GM12878 (cell line): Measurements from ENCODE around the gene PGLYRP4. TPM values are rescaled to one million over a fixed set of nuclear protein-coding genes. Genes with fewer than 3 reads are reported as not detected.

Experiments used
- ATAC-seq: fragments of 200-7000 bp; cut with Tn5 transposase; 3 replicates; pipeline ENCODE4 v1.9.1; 2020; ENCODE audit warnings: mild to moderate bottlenecking, moderate library complexity
- BruUV-seq: library from RNA; stranded (reverse); fragments of 400-500 nt; replicated peaks from 2 replicates; lab custom pipeline; 2021; lab: Mats Ljungman, UMichigan
- CTCF ChIA-PET: fragments of 300-600 bp; sonication (Branson Sonifier 250); formaldehyde crosslinking; extraction: SDS; loops from one replicate; lab custom pipeline; 2021; ENCODE audit warnings: inconsistent platforms; lab: Yijun Ruan, JAX
- POLR2A ChIA-PET: fragments of 350-600 bp; formaldehyde crosslinking; extraction: SDS; loops from one replicate; lab custom pipeline; 2021; ENCODE audit warnings: inconsistent platforms; lab: Charles Lee
- RAD21 ChIA-PET: fragments of 300-600 bp; sonication (Branson Sonifier 250); formaldehyde crosslinking; loops from one replicate; lab custom pipeline; 2023; ENCODE audit warnings: antibody characterized with exemption; ENCODE audit not compliant: unreplicated experiment; lab: Charles Lee
- SMC1A ChIA-PET: fragments of 300-600 bp; sonication (Branson Sonifier 250); formaldehyde crosslinking; loops from one replicate; lab custom pipeline; 2023; ENCODE audit not compliant: unreplicated experiment, uncharacterized antibody; lab: Charles Lee
- DNase-seq: peaks from one replicate; pipeline ENCODE4 v3.0.0-alpha.2; 2011; ENCODE audit warnings: low read depth, low spot score
- FAIRE-seq: peaks from 3 replicates; lab custom pipeline; 2011; peaks lifted over from hg19 to GRCh38; lab: Jason Lieb, UNC
- H2AFZ ChIP-seq: 2 replicates; pipeline ENCODE4 v1.6.0; 2011; ENCODE audit warnings: low read depth, low read length, control low read depth; ENCODE audit not compliant: control insufficient read depth
- H3K27ac ChIP-seq: 2 replicates; pipeline ENCODE4 v1.5.1; 2011; ENCODE audit warnings: control low read depth; ENCODE audit not compliant: control insufficient read depth, insufficient read depth
- H3K27me3 ChIP-seq, 2 experiments: replicated peaks in 1 of 2; 2 replicates each; pipeline versions ENCODE4 v1.6.0 to v1.6.1; 2011; ENCODE audit warnings: low read length in 1 of 2; ENCODE audit not compliant: control insufficient read depth in 2 of 2, insufficient read depth in 2 of 2
- H3K36me3 ChIP-seq, 2 experiments: 2 replicates each; pipeline ENCODE4 v1.5.1; 2011; ENCODE audit warnings: low read length in 1 of 2; ENCODE audit not compliant: control insufficient read depth in 2 of 2, insufficient read depth in 2 of 2
- H3K4me1 ChIP-seq: 2 replicates; pipeline ENCODE4 v1.6.1; 2011; ENCODE audit warnings: mild to moderate bottlenecking, low read length, moderate library complexity, mixed read lengths; ENCODE audit not compliant: control insufficient read depth, insufficient read depth
- H3K4me2 ChIP-seq: 2 replicates; pipeline ENCODE4 v1.6.0; 2011; ENCODE audit warnings: control low read depth; ENCODE audit not compliant: control insufficient read depth, insufficient read depth
- H3K4me3 ChIP-seq: fragments of 200-600 bp; sonication (generic); 2 replicates; pipeline ENCODE4 v1.5.1; 2016
- H3K79me2 ChIP-seq: 2 replicates; pipeline ENCODE4 v1.6.0; 2011; ENCODE audit warnings: low read length; ENCODE audit not compliant: control insufficient read depth, insufficient read depth
- H3K9ac ChIP-seq: 2 replicates; pipeline ENCODE4 v1.8.0; 2011; ENCODE audit warnings: low read length, control low read depth, mixed read lengths; ENCODE audit not compliant: control insufficient read depth, insufficient read depth
- H3K9me3 ChIP-seq: replicated peaks from 3 replicates; pipeline ENCODE4 v1.5.1; 2011; ENCODE audit warnings: mild to moderate bottlenecking, low read length; ENCODE audit not compliant: control insufficient read depth, insufficient read depth
- H4K20me1 ChIP-seq: 2 replicates; pipeline ENCODE4 v1.6.0; 2011; ENCODE audit not compliant: control insufficient read depth, insufficient read depth
- CREM ChIP-seq: IDR thresholded peaks from 2 replicates; pipeline ENCODE4 v1.6.1; 2014; ENCODE audit warnings: antibody characterized with exemption, low read depth
- NFXL1 ChIP-seq: fragments of 450-650 bp; IDR thresholded peaks from 2 replicates; pipeline ENCODE4 v1.6.1; 2017; ENCODE audit warnings: antibody characterized with exemption, mild to moderate bottlenecking, borderline replicate concordance
- NR2C1 ChIP-seq: fragments of 450-650 bp; IDR thresholded peaks from 2 replicates; pipeline ENCODE4 v1.6.1; 2017; ENCODE audit warnings: antibody characterized with exemption, mild to moderate bottlenecking, moderate library complexity
- NRF1 ChIP-seq: conservative IDR thresholded peaks from 2 replicates; pipeline ENCODE4 v1.6.1; 2011; ENCODE audit warnings: mild to moderate bottlenecking, low read depth, low read length, improper control_type of control experiment
- RAD51 ChIP-seq: fragments of 450-650 bp; IDR thresholded peaks from 2 replicates; pipeline ENCODE4 v1.6.1; 2016; ENCODE audit warnings: moderate library complexity, mild to moderate bottlenecking, inconsistent platforms
- SP1 ChIP-seq: IDR thresholded peaks from one replicate; pipeline ENCODE4 v1.6.1; 2011; ENCODE audit warnings: low read depth, low read length
- TAF1 ChIP-seq: IDR thresholded peaks from 2 replicates; pipeline ENCODE4 v1.6.1; 2011; ENCODE audit warnings: mild to moderate bottlenecking, low read depth, low read length, borderline replicate concordance
- TARDBP ChIP-seq: IDR thresholded peaks from 2 replicates; pipeline ENCODE4 v1.6.1; 2016; ENCODE audit warnings: borderline replicate concordance
- WGBS: methylation state at CpG from one replicate; pipeline ENCODE4 v1.1.6; 2016; ENCODE audit warnings: low lambda C conversion rate; ENCODE audit not compliant: insufficient replicate concordance, insufficient coverage; ENCODE audit errors: missing lambda C conversion rate; 5-methylcytosine and 5-hydroxymethylcytosine counted together
- in situ Hi-C: fragments of 300-500 bp; cut with MboI; formaldehyde crosslinking; loops from 9 replicates; pipeline ENCODE4 v1.14.3; 2018; ENCODE audit warnings: mixed read lengths
- intact Hi-C: fragments of 100-400 bp; cut with micrococcal nuclease; formaldehyde crosslinking; loops from one replicate; pipeline ENCODE4 v1.14.2; 2022; ENCODE audit not compliant: unreplicated experiment
- polyA plus RNA-seq, 11 experiments: library from polyadenylated mRNA; depleted of rRNA in 4 of 11; unstranded in 6 of 11; stranded (reverse) in 5 of 11; fragments of >200 nt; fragmentation: Nextera tagmentation in 4 of 11; fragmentation: Illumina TruSeq in 1 of 11; extraction: Ambion mirVana in 4 of 11; extraction: Trizol in 1 of 11; gene quantifications; 1 replicate in 1 of 11; 2 replicates in 10 of 11; pipeline versions ENCODE4 v1.2.1 to v1.2.3, GENCODE V29; 2011 to 2016; ENCODE audit warnings: inconsistent platforms in 2 of 11, missing spikeins in 2 of 11, low read depth in 1 of 11
- total RNA-seq, 4 experiments: library from RNA; depleted of rRNA in 3 of 4; stranded (reverse); fragments of >200 nt in 3 of 4; fragmentation: Illumina TruSeq in 1 of 4; extraction: Trizol in 1 of 4; gene quantifications; 2 replicates each; pipeline versions ENCODE4 v1.2.1 to v1.2.3, GENCODE V29; 2013 to 2021
- TF ChIP-seq, protein P1 (sequence below): fragments of 450-650 bp; IDR thresholded peaks from 2 replicates; pipeline ENCODE4 v1.6.1; 2018; ENCODE audit warnings: borderline replicate concordance, mild to moderate bottlenecking; ENCODE audit not compliant: partially characterized antibody

PGLYRP4 gene
- total and polyA plus RNA-seq, 10 of the 15 experiments (the other 5 are each of a cell fraction or from before 2014, with no cell fraction given), result 0.22 to 3.0 (median 0.44) TPM

DNA sequence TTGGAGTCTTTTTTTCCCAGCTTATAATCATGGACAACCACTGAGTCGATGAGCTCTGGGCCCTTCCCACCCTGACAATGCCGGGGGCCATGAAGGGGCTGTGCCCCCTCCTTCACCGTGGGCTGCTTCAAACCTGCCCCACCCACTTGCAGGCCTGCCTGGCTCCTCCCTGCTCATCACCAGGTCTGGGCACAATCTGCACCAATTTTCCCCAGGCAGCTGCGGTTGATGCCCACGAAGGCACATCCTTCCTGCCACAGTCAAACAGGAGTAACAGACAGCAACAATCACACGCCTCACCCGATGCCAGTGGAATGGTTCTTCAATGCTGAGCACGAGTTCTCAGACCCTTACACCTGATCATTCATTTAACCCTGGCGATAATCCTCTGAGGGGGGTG, 54.8 kb downstream of the PGLYRP4 start:
- ChIA-PET CTCF (interaction anchor here (1.1 kb wide), 1 partner anchor 201 kb away, joined by 3 read pairs; no protein-coding TSS in a partner anchor), POLR2A (no interaction called here), SMC1A (interaction anchor here (0.9 kb wide), 1 partner anchor 31 kb away, joined by 3 read pairs; no protein-coding TSS in a partner anchor), RAD21 (no interaction called here)
- intact Hi-C loops, result no loop called here
- Histone ChIP-seq H3K4me1 (peaks cover 9% of the 10 kb centered on the region), H3K27me3 (no peaks in the 10 kb centered on the region), H3K4me3 (no peak overlapping the region), H3K36me3 (no peaks in the 10 kb centered on the region), H3K9me3 (no peaks in the 10 kb centered on the region), H3K4me2 (no peak overlapping the region), H3K27ac (no peak overlapping the region), H3K9ac (no peak overlapping the region), H4K20me1 (no peaks in the 10 kb centered on the region), H2AFZ (no peak overlapping the region), H3K79me2 (no peaks in the 10 kb centered on the region)
- ATAC-seq, result no peak
- no peak for DNase-seq
- TF ChIP-seq NR2C1 (no peak), RAD51 (no peak), TAF1 (no peak)
- in situ Hi-C loops, result no loop called here
- FAIRE-seq, result no peak
- BruUV-seq, result no TSS peak
- WGBS, result 16% methylated on average over 9 of the region's 9 CpGs

DNA sequence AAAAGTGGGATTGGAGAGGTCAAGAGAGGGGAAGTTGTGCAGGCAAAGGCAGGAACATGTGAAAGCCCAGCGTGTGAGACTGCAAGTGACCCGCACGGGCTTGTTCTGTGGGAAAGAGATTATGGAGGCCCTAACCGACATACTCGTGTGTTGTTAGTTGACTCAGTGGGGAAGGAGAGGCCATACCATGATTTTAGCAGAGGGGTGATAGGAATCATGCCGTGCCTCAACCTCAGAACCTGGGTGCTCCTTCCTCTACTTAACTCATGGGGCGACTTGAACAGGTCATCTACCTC, 55.2 kb downstream of the PGLYRP4 start:
- no peaks in the 10 kb centered on the region for H4K20me1 ChIP-seq
- H3K36me3 ChIP-seq, result no peaks in the 10 kb centered on the region
- POLR2A ChIA-PET, result no interaction called here
- CTCF ChIA-PET, result no interaction called here
- FAIRE-seq, result no peak
- H2AFZ ChIP-seq, result no peak overlapping the region
- no peak overlapping the region for H3K27ac ChIP-seq
- H3K4me1 ChIP-seq, result peaks cover 9% of the 10 kb centered on the region
- RAD21 ChIA-PET, result no interaction called here
- H3K4me2 ChIP-seq, result no peak overlapping the region
- ATAC-seq, result no peak
- DNase-seq, result no peak
- intact Hi-C loops (no loop called here), in situ Hi-C loops (no loop called here)
- H3K79me2 ChIP-seq, result no peaks in the 10 kb centered on the region
- H3K27me3 ChIP-seq, result no peaks in the 10 kb centered on the region
- TF ChIP-seq SP1 (no peak), NFXL1 (no peak), TARDBP (no peak), NRF1 (no peak), CREM (no peak)
- TF ChIP-seq, protein P1, sequence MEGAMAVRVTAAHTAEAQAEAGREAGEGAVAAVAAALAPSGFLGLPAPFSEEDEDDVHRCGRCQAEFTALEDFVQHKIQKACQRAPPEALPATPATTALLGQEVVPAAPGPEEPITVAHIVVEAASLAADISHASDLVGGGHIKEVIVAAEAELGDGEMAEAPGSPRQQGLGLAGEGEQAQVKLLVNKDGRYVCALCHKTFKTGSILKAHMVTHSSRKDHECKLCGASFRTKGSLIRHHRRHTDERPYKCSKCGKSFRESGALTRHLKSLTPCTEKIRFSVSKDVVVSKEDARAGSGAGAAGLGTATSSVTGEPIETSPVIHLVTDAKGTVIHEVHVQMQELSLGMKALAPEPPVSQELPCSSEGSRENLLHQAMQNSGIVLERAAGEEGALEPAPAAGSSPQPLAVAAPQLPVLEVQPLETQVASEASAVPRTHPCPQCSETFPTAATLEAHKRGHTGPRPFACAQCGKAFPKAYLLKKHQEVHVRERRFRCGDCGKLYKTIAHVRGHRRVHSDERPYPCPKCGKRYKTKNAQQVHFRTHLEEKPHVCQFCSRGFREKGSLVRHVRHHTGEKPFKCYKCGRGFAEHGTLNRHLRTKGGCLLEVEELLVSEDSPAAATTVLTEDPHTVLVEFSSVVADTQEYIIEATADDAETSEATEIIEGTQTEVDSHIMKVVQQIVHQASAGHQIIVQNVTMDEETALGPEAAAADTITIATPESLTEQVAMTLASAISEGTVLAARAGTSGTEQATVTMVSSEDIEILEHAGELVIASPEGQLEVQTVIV, result no peak
- 57% methylated on average over 6 of the region's 7 CpGs for WGBS
- no peak overlapping the region for H3K9ac ChIP-seq
- no peaks in the 10 kb centered on the region for H3K9me3 ChIP-seq
- no TSS peak for BruUV-seq
- SMC1A ChIA-PET, result interaction anchor here (0.9 kb wide), 1 partner anchor 31 kb away, joined by 3 read pairs; no protein-coding TSS in a partner anchor
- no peak overlapping the region for H3K4me3 ChIP-seq
